Heart right ventricle (tissue), 16 donors: Measurements from ENCODE around the gene LGALS14. TPM values are rescaled to one million over a fixed set of nuclear protein-coding genes. Genes with fewer than 3 reads are reported as not detected.

Experiments
- ATAC-seq, 8 donors: fragments of 200-7000 bp; cut with Tn5 transposase; one replicate each; pipeline ENCODE4 v1.9.1; 2020; ENCODE audit warnings: mild to moderate bottlenecking in 8 of 8, moderate library complexity in 8 of 8, moderate number of reproducible peaks in 1 of 8
- DNase-seq, 2 donors: peaks; one replicate each; pipeline ENCODE4 v3.0.0-alpha.2; 2020
- H3K27ac ChIP-seq, 10 donors: fragments of 200-600 bp; sonication (generic) in 2 of 10; one replicate each; pipeline versions ENCODE4 v1.5.0 to v1.8.0; 2020 to 2022; ENCODE audit warnings: mild to moderate bottlenecking in 3 of 10
- H3K27me3 ChIP-seq, 7 donors: fragments of 200-600 bp; one replicate each; pipeline ENCODE4 v1.8.0; 2021 to 2022; ENCODE audit warnings: mild to moderate bottlenecking in 2 of 7
- H3K36me3 ChIP-seq, 9 donors: fragments of 200-600 bp; sonication (generic) in 1 of 9; one replicate each; pipeline versions ENCODE4 v1.5.0 to v1.8.0; 2020 to 2022; ENCODE audit warnings: mild to moderate bottlenecking in 2 of 9
- H3K4me1 ChIP-seq, 9 donors: fragments of 200-600 bp; sonication (generic) in 1 of 9; one replicate each; pipeline versions ENCODE4 v1.5.0 to v1.8.0; 2020 to 2022; ENCODE audit warnings: mild to moderate bottlenecking in 4 of 9
- H3K4me3 ChIP-seq, 10 donors: fragments of 200-600 bp; sonication (generic) in 2 of 10; one replicate each; pipeline versions ENCODE4 v1.5.0 to v1.8.0; 2020 to 2022; ENCODE audit warnings: mild to moderate bottlenecking in 7 of 10, moderate library complexity in 2 of 10
- H3K9me3 ChIP-seq, 11 donors: fragments of 200-600 bp in 10 of 11; sonication (generic) in 2 of 11; one replicate each; pipeline versions ENCODE4 v1.5.0 to v1.8.0; 2013 to 2022; ENCODE audit warnings: mild to moderate bottlenecking in 2 of 11, control low read depth in 1 of 11, moderate library complexity in 1 of 11
- CTCF ChIP-seq, 9 donors: fragments of 200-600 bp; sonication (generic) in 2 of 9; IDR thresholded peaks; one replicate each; pipeline versions ENCODE4 v1.5.0 to v1.8.0; 2021 to 2022; ENCODE audit warnings: antibody characterized with exemption in 9 of 9, mild to moderate bottlenecking in 5 of 9, moderate library complexity in 1 of 9
- WGBS, 2 donors: extraction: QIAGEN DNeasy Blood & Tissue Kit; methylation state at CpG; one replicate each; pipeline ENCODE4 v1.1.7; 2013; ENCODE audit warnings: inconsistent platforms in 1 of 2; 5-methylcytosine and 5-hydroxymethylcytosine counted together
- intact Hi-C, 10 donors: fragments of 100-400 bp; cut with DNase I; formaldehyde crosslinking; loops; one replicate each; pipeline versions ENCODE4 v1.11.1 to v1.14.2; 2022
- polyA plus RNA-seq, 2 donors: library from polyadenylated mRNA; stranded (reverse); fragments of 200-250 nt; gene quantifications; one replicate each; pipeline ENCODE4 v1.2.3, GENCODE V29; 2013
- total RNA-seq, 10 donors: library from RNA; stranded (reverse); fragmentation: NEBNext Ultra II Directional in 3 of 10; extraction: Animal tissue kit (Norgen Biotek cat#: 25700) in 3 of 10; gene quantifications; one replicate each; pipeline versions ENCODE4 v1.2.1 to v1.2.4, GENCODE V29; 2021 to 2023
- donor health status: Arrhythmogenic right ventricular cardiomyopathy.
- donor health status: ischemic (EF 13 %, LVEDD 7.1; RV severe dilation, severe dysfunction).
- donor health status: healthy with polysubstance abuse.
- donor health status: DM: no; HTN: yes; CAD: no.
- donor health status: DM: no; HTN: no; CAD: no.
- donor health status: ischemic (EF 25% LVEDD 6.9; RV normal size, moderate dysfunction).
- donor health status: ischemic (EF 25% LVEDD 5.7; RV mildly dilated, moderate dysfunction).
- donor health status: healthy.
- donor health status: DM: yes; HTN: yes; CAD: no.
- donor health status: Ischemic cardiomyopathy.
- donor health status: ischemic (EF 35%, LVEDD 5.7; RV mildly dilated, moderate dysfunction).
- donor health status: nonischemic (EF 11% LVEDD 7.7; RV severe dilation, severe dysfunction).
- donor health status: DM: yes; HTN: yes; CAD: no.
- donor health status: PGD.
- donor health status: ischemic (EF 29% LVEDD 5.4; RV normal size, mild dysfunction).
- donor health status: nonischemic (EF 23%, LVEDD 6.1; RV moderate dilation, normal function).

Gene LGALS14
- total and polyA plus RNA-seq, 12 donors = not detected

GRCh38 chr19:39696387-39696786 is 7.9 kb upstream of the LGALS14 start:
- H3K27ac ChIP-seq = no peak overlapping the region
- DNase-seq = no peak
- WGBS, 2 donors = 56 to 60% methylated on average over 2 of the region's 2 CpGs
- no peak for ATAC-seq
- H3K27me3 ChIP-seq = peaks cover 0 to 61% (median 18%) of the 10 kb centered on the region in 7 donors
- no peaks in the 10 kb centered on the region for H3K36me3 ChIP-seq
- no peak overlapping the region for H3K4me3 ChIP-seq
- no peaks in the 10 kb centered on the region for H3K4me1 ChIP-seq
- intact Hi-C loops = no loop called here
- H3K9me3 ChIP-seq = no peaks in the 10 kb centered on the region
- TF ChIP-seq CTCF (IDR thresholded peaks at IDR 0.05) = no peak

DNA sequence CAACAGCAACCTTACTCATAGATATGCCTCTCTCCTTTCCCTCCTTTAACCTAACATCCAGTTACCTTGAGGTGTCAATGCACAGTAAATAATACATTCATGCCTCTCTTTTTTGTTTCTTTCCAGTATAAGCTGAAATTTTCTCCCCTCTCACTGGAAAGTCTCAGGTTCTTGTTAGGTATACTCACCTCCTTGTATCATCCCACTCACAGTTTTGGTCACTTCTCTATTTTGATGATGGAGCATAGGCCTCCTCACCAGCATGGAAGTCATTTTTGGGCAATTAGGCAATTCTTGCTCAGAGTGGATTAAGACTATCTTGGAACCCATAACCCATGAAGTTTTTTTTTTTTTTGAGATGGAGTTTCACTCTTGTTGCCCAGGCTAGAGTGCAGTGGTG is 5.7 kb upstream of the LGALS14 start:
- DNase-seq = no peak
- Histone ChIP-seq H3K36me3 (no peaks in the 10 kb centered on the region), H3K4me1 (no peaks in the 10 kb centered on the region), H3K4me3 (no peak overlapping the region), H3K9me3 (no peaks in the 10 kb centered on the region), H3K27me3 (peaks cover 0 to 74% (median 27%) of the 10 kb centered on the region in 7 donors), H3K27ac (no peak overlapping the region)
- intact Hi-C loops = no loop called here
- no peak for ATAC-seq
- no peak for TF ChIP-seq CTCF (IDR thresholded peaks at IDR 0.05)

- ATAC-seq (no peak), DNase-seq (no peak)
- Histone ChIP-seq H3K36me3 (no peaks in the 10 kb centered on the region), H3K27ac (no peak overlapping the region), H3K27me3 (peaks cover 0 to 61% (median 22%) of the 10 kb centered on the region in 7 donors), H3K9me3 (no peaks in the 10 kb centered on the region), H3K4me3 (no peak overlapping the region), H3K4me1 (no peaks in the 10 kb centered on the region)
- WGBS, 2 donors = 59 to 63% methylated on average over 5 of the region's 5 CpGs
- TF ChIP-seq CTCF (IDR thresholded peaks at IDR 0.05) = no peak
- intact Hi-C loops = no loop called here
Measured at GRCh38 chr19:39701291-39701690, 3.0 kb upstream of the LGALS14 start.

DNA sequence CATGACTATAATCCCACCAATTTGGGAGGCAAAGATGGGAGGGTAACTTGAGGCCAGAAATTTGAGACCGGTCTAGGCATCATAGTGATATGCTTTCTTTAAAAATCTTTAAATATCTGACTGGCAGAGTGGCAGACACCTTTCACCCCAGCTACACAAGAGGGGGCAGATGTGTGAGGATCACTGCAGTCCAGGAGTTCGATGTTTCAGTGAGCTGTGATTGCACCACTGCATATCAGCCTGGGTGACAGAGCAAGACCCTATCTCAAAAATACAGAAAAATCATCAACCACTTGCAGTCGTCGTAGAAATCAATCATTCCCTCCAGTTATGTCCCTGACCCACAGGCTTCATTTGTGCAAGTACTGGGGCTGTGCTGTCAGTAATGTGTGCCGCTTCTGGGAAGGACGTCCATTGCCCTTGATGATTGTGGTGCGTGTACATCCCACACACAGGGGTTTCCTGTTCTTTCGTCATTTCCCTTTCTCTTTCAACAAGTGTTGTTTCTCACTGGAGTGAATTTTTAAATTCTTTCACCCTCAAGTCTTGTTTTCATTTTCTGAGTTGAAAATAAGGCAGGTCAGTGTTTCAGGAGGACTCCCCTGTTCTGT is 1.4 kb downstream of the LGALS14 start:
- 54 to 65% methylated on average over 8 of the region's 8 CpGs for WGBS, 2 donors
- no peak overlapping the region for H3K27ac ChIP-seq
- no peaks in the 10 kb centered on the region for H3K36me3 ChIP-seq
- TF ChIP-seq CTCF (IDR thresholded peaks at IDR 0.05) = no peak
- H3K9me3 ChIP-seq = no peaks in the 10 kb centered on the region
- peaks cover 0 to 39% (median 11%) of the 10 kb centered on the region in 7 donors for H3K27me3 ChIP-seq
- no peak overlapping the region for H3K4me3 ChIP-seq
- H3K4me1 ChIP-seq = no peaks in the 10 kb centered on the region
- ATAC-seq = no peak
- DNase-seq = no peak
- intact Hi-C loops = no loop called here
